Amygdala (tissue), 56 donors: ENCODE measurements around the gene MCTS1.
"Not testable (repeated sequence)": the region's sequence is repeated elsewhere in the genome, so short reads cannot be mapped to it uniquely, and the experiment has no call there.

Source experiments
- DNase-seq, 56 donors: peaks; one replicate each; lab custom pipeline; 2025; lab: John Stamatoyannopoulos, UW

Gene MCTS1

DNA sequence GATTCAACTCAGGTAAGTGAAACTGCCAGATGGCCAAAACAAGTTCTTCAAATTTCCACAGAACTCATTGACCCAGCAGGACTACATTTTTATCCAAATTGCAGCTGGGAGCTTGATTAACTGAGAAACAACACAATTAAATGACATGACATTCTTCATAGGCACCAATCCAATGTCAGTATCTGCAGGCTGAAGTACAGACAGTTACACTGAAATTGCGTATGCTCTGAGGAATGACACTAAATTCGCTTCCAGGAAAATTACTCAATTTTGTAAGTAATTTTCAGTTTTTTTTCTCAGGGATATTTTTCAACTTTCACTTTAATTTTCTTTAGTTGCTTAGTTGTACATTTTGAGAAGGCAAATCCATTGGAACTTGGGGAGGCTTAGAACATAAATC, 21.5 kb downstream of the MCTS1 start:
- no peak for DNase-seq

DNA sequence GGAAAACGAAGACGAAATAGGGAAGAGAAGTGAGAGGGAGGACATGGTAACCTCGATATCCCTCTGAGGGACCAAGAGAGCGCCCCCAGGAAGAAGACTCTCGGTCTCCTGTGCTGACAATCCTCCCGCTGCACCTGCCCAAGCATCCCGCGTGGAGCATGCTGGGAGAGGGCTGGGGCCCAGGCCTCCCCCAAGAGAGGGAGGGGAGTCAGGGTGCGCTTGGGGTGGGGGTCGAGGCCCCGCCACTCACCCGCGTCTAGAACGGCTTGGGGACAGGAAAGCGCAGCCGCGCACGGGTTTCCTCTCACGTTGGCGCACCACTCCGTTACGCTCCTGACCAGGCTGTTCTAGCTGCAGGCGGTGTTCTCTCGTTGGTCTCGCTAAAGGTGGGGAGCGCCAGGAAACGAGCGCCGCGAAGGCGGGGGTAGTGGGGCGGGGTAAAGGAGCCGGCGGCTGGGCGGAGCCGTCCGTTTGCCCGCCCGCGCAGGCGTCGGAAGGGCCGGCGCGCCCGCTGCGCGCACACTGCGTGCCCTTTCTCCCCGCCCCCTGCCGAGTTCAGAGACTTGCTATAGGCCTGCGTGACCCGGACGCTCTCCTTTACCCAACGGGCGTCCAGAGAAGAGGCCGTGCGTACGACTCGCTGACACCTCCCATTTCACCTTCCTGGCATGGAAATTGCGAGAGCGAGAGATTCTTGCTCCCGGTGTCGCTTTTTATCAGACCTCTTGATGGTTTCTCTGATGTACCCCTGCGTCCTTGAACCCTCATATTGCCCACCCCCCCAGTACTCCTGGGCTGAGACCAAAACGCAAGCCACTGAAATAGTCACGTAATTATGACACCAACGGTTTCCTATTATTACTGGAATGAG, 26.0 kb downstream of the MCTS1 start, which contains the start of gene C1GALT1C1:
Gene C1GALT1C1, minus strand, starts transcription at position 388 of the 871 bp plus-strand sequence. CDS start 2,888 bp downstream, outside the sequence.
- DNase-seq: peak in 55 of 56 donors; percentile 12 to 92 (median 77)

DNA sequence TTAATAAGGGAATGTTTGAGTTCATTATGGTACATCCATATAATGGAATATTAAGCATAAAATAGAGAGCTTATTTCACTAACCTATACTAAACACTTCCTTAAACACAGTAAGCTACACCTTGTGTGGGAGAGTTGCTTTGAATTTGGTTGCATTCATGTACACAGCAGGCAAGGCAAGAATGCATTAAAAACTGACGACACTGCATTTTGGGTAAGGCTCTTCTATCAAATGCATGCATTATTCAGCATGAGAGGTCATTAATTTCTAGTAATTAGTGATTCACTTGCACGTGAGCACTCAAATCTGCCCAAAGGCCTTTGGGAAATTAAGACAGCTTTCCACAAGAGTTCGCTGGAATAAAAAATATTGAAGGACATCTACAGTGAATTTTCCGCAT, 34.7 kb downstream of the MCTS1 start:
- DNase-seq: no peak

DNA sequence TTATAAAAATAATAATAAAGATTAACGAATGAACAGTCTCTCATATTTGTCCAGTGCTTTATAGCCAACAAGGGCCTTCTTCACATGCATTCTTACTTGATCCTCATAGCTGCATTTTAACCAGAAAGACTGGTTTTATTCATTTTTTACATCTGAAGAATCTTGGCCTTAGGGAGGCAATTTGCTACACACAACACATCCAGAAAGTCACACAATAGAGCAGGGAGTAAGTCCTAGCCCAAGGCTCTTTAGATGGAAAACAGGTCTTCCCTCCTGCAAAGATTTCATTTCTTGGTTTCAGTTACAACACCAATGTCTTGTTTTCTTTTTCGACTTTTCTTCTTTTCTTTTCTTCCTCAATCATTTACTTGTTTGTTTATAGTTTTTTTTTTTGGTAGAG, 39.0 kb downstream of the MCTS1 start:
- no peak for DNase-seq

DNA sequence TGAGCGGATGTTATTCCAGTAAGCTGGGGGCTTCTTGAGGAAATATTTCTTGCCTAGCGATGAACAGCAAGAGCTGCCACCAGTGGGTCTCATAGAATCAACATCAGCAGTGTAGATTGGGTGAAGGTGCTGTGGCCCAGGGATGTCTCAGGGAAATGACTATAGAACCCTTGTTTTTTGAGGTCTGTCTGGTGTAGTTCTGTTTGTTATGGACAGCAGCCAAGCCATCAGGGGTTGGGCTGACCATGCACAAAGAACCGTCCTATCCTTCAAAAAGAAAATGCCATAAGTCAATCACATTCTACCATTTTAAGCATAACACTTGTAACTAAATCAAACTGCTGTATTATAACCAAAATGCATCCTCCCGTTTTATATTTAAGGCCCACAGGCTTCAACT, 43.2 kb downstream of the MCTS1 start:
- DNase-seq: no peak

DNA sequence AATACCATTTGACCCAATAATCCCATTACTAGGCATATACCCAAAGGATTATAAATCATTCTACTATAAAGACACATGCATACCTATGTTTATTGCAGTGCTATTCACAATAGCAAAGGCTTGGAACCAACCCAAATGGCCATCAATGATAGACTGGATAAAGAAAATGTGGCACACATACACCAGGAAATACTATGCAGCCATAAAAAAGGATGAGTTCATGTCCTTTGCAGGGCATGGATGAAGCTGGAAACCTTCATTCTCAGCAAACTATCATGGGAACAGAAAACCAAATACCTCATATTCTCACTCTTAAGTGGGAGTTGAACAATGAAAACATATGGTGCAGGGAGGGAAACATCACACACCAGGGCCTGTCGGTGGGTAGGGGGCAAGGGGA, 48.4 kb downstream of the MCTS1 start:
- not testable (repeated sequence) for DNase-seq

DNA sequence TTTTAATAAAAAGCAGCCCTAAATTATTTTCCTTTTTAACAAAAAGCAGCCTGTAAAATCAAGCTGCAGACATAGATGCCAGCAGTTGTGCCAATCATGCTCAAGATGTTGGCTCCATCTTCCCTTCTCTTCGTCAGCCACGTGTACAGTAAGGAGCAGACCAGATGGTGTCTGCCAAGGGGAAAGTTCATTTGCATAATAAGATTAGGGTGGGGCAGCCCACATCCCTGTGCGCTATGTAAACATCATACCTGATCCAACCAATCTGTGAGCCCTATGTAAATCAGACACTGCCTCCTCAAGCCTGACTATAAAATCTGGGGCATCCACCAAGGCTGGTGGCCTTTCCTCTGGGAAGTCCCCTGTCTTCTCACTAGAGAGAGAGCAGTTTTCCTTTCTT, 49.1 kb downstream of the MCTS1 start:
- no peak for DNase-seq

DNA sequence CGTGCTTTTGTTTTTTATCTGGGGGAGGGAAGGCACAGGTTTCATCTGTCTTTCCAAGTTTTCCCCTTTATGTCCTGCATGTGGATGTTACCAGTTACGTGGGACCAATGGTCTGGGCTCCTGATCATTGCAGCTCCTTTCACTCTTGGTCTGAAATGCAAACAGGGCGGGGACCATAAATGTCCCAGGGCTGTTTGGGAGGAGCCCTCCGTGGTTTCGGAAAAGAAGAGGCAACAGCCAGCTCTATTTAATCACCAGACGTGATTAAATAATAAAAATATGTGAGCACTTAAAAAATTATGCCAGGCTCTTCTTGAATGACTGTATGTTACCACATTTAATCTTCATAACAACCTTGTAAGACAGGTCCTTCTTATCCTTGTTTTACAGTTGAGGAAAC, 56.7 kb downstream of the MCTS1 start:
- DNase-seq: no peak
